Skin of body (tissue), 2 donors: ENCODE measurements around the gene SNRNP35. TPM values are rescaled to one million over a fixed set of nuclear protein-coding genes. Genes with fewer than 3 reads are reported as not detected.
"Not testable (repeated sequence)": the region's sequence is repeated elsewhere in the genome, so short reads cannot be mapped to it uniquely, and the experiment has no call there.

Source experiments
- DNase-seq: peaks from one replicate; lab custom pipeline; 2025; lab: John Stamatoyannopoulos, UW
- total RNA-seq: library from RNA; depleted of rRNA; stranded (reverse); fragments of >200 nt; gene quantifications from one replicate; pipeline ENCODE4 v1.2.3, GENCODE V29; 2014

The SNRNP35 gene
- total RNA-seq, result 21.8 TPM

- peak; percentile 82 for DNase-seq
Observed at GRCh38 chr12:123457980-123458779, at the start of gene SNRNP35. TSS of gene SNRNP35 (plus strand) at chr12:123458139. CDS start at chr12:123465541, 7,402 bp downstream.

- not testable (repeated sequence) for DNase-seq
Observed at GRCh38 chr12:123408619-123409018, 49.3 kb upstream of the SNRNP35 start.

GRCh38 chr12:123409284-123410040, 48.5 kb upstream of the SNRNP35 start:
- DNase-seq, result not testable (repeated sequence)

- no peak for DNase-seq
Observed at GRCh38 chr12:123410041-123410412, 47.9 kb upstream of the SNRNP35 start.

- no peak for DNase-seq
Observed at GRCh38 chr12:123421314-123421713, 36.6 kb upstream of the SNRNP35 start.

- DNase-seq, result no peak
Observed at GRCh38 chr12:123427036-123427769, 30.7 kb upstream of the SNRNP35 start.

GRCh38 chr12:123428591-123428990, 29.3 kb upstream of the SNRNP35 start:
- no peak for DNase-seq

GRCh38 chr12:123429101-123429500, 28.8 kb upstream of the SNRNP35 start:
- DNase-seq, result not testable (repeated sequence)

- DNase-seq, result not testable (repeated sequence)
Observed at GRCh38 chr12:123431951-123432817, 25.8 kb upstream of the SNRNP35 start.

- DNase-seq, result no peak
Observed at GRCh38 chr12:123433615-123434014, 24.3 kb upstream of the SNRNP35 start.

GRCh38 chr12:123435636-123436016, 22.3 kb upstream of the SNRNP35 start:
- no peak for DNase-seq

- DNase-seq, result peak; percentile 73
Observed at GRCh38 chr12:123436017-123436964, 21.6 kb upstream of the SNRNP35 start, which contains the start of gene RILPL2. TSS of gene RILPL2 (minus strand) at chr12:123436684. CDS start at chr12:123436420, 264 bp downstream.

- DNase-seq, result no peak
Observed at GRCh38 chr12:123441523-123442164, 16.3 kb upstream of the SNRNP35 start.

- DNase-seq, result no peak
Observed at GRCh38 chr12:123442774-123443173, 15.2 kb upstream of the SNRNP35 start.

- no peak for DNase-seq
Observed at GRCh38 chr12:123444092-123445026, 13.6 kb upstream of the SNRNP35 start.

GRCh38 chr12:123445388-123446332, 12.3 kb upstream of the SNRNP35 start:
- DNase-seq, result peak; percentile 21

GRCh38 chr12:123446333-123446713, 11.6 kb upstream of the SNRNP35 start:
- DNase-seq, result no peak
